ENCODE data around the gene TRAPPC14. TPM values are rescaled to one million over a fixed set of nuclear protein-coding genes. Genes with fewer than 3 reads are reported as not detected.

The TRAPPC14 gene
- total RNA-seq, 2 donors from 2014 or later, result 5.1 to 8.3 TPM

- peaks cover 0 to 31% of the 10 kb centered on the region in 2 donors for H3K4me1 ChIP-seq
- no peaks in the 10 kb centered on the region for H3K9me3 ChIP-seq
- no peak for TF ChIP-seq CTCF (IDR thresholded peaks at IDR 0.05)
- no peak for DNase-seq (ENCODE audit: low spot score)
- H3K27me3 ChIP-seq, result peaks cover 4 to 9% of the 10 kb centered on the region in 2 donors
- peak overlapping the region; percentile 37 to 53 for H3K4me3 ChIP-seq
- H3K27ac ChIP-seq, result peak overlapping the region; percentile 54
- no peaks in the 10 kb centered on the region for H3K36me3 ChIP-seq
These were observed 9.4 kb upstream of the TRAPPC14 start for GRCh38 chr7:100167912-100168323.

GRCh38 chr7:100166970-100167911 lies 8.7 kb upstream of the TRAPPC14 start:
- TF ChIP-seq CTCF (IDR thresholded peaks at IDR 0.05), result no peak
- no peak overlapping the region for H3K27ac ChIP-seq
- peak overlapping the region; percentile 37 to 53 for H3K4me3 ChIP-seq
- H3K9me3 ChIP-seq, result no peaks in the 10 kb centered on the region
- DNase-seq (ENCODE audit: low spot score), result no peak
- peaks cover 0 to 31% of the 10 kb centered on the region in 2 donors for H3K4me1 ChIP-seq
- no peaks in the 10 kb centered on the region for H3K36me3 ChIP-seq
- peaks cover 4 to 8% of the 10 kb centered on the region in 2 donors for H3K27me3 ChIP-seq

GRCh38 chr7:100166317-100166940 lies 7.9 kb upstream of the TRAPPC14 start:
- Histone ChIP-seq H3K36me3 (no peaks in the 10 kb centered on the region), H3K4me3 (no peak overlapping the region), H3K4me1 (peaks cover 0 to 27% of the 10 kb centered on the region in 2 donors), H3K27ac (no peak overlapping the region), H3K9me3 (no peaks in the 10 kb centered on the region), H3K27me3 (peaks cover 0 to under 1% of the 10 kb centered on the region in 2 donors)
- DNase-seq (ENCODE audit: low spot score), result no peak
- no peak for TF ChIP-seq CTCF (IDR thresholded peaks at IDR 0.05)

GRCh38 chr7:100163871-100164270 lies 5.3 kb upstream of the TRAPPC14 start:
- Histone ChIP-seq H3K4me1 (peaks cover 0 to 21% of the 10 kb centered on the region in 2 donors), H3K27ac (no peak overlapping the region), H3K27me3 (no peaks in the 10 kb centered on the region), H3K9me3 (no peaks in the 10 kb centered on the region), H3K36me3 (no peaks in the 10 kb centered on the region), H3K4me3 (no peak overlapping the region)
- no peak for DNase-seq (ENCODE audit: low spot score)
- no peak for TF ChIP-seq CTCF (IDR thresholded peaks at IDR 0.05)

- TF ChIP-seq CTCF (IDR thresholded peaks at IDR 0.05), result no peak
- H3K27ac ChIP-seq, result no peak overlapping the region
- H3K4me1 ChIP-seq, result peaks cover 0 to 16% of the 10 kb centered on the region in 2 donors
- no peak for DNase-seq (ENCODE audit: low spot score)
- no peaks in the 10 kb centered on the region for H3K36me3 ChIP-seq
- H3K9me3 ChIP-seq, result no peaks in the 10 kb centered on the region
- no peak overlapping the region for H3K4me3 ChIP-seq
- no peaks in the 10 kb centered on the region for H3K27me3 ChIP-seq
These were observed 4.5 kb upstream of the TRAPPC14 start for GRCh38 chr7:100163006-100163531.
